K562 (cell line): Measurements from ENCODE around the gene ATP6V0A1. TPM values are rescaled to one million over a fixed set of nuclear protein-coding genes. Genes with fewer than 3 reads are reported as not detected.

Source experiments
- ATF2 ChIP-seq: sonication (generic); formaldehyde crosslinking; IDR thresholded peaks from 2 replicates; pipeline ENCODE4 v1.8.1; 2022; ENCODE audit warnings: missing genetic modification reagents
- BACH1 ChIP-seq: fragments of 200-800 bp; sonication (Bioruptor generic); IDR thresholded peaks from 2 replicates; pipeline ENCODE4 v1.6.1; 2016; ENCODE audit warnings: missing genetic modification characterization, missing compliant biosample characterization
- CHD7 ChIP-seq: fragments of 200-600 bp; sonication (generic); IDR thresholded peaks from one replicate; pipeline ENCODE4 v1.6.1; 2012; ENCODE audit warnings: mild to moderate bottlenecking, low read depth, low read length, inconsistent platforms
- L3MBTL2 ChIP-seq: fragments of 450-650 bp; IDR thresholded peaks from 2 replicates; pipeline ENCODE4 v1.6.1; 2016; ENCODE audit warnings: mild to moderate bottlenecking, moderate library complexity
- PBX2 ChIP-seq, 2 experiments: IDR thresholded peaks in 1 of 2; conservative IDR thresholded peaks in 1 of 2; 2 replicates each; pipeline ENCODE4 v1.6.1; 2016; ENCODE audit warnings: low read depth in 2 of 2, mild to moderate bottlenecking in 1 of 2, missing compliant biosample characterization in 1 of 2, missing genetic modification characterization in 1 of 2, moderate library complexity in 1 of 2
- RAD51 ChIP-seq: fragments of 450-650 bp; IDR thresholded peaks from 2 replicates; pipeline ENCODE4 v1.7.1; 2016; ENCODE audit warnings: low read depth, mild to moderate bottlenecking, borderline replicate concordance
- ZNF165 ChIP-seq: fragments of 250-450 bp; sonication (Bioruptor Pico); IDR thresholded peaks from 2 replicates; pipeline ENCODE4 v1.4.0; 2020; ENCODE audit warnings: borderline replicate concordance
- ZNF780A ChIP-seq: fragments of 250-450 bp; sonication (Bioruptor Pico); IDR thresholded peaks from 2 replicates; pipeline ENCODE4 v1.5.0; 2021; ENCODE audit warnings: mild to moderate bottlenecking
- polyA plus RNA-seq, 8 experiments: library from polyadenylated mRNA; depleted of rRNA in 4 of 8; stranded (reverse) in 5 of 8; unstranded in 3 of 8; fragments of >200 nt; fragmentation: Nextera tagmentation in 2 of 8; fragmentation: Illumina TruSeq in 1 of 8; extraction: Ambion mirVana in 2 of 8; extraction: Trizol in 1 of 8; gene quantifications; 2 replicates each; pipeline versions ENCODE4 v1.2.1 to v1.2.3, GENCODE V29; 2011 to 2014; ENCODE audit warnings: inconsistent platforms in 1 of 8, missing spikeins in 1 of 8
- total RNA-seq, 7 experiments: library from RNA; depleted of rRNA in 6 of 7; stranded (reverse); fragments of >200 nt in 6 of 7; fragmentation: Illumina TruSeq in 2 of 7; extraction: Trizol in 2 of 7; gene quantifications; 2 replicates each; pipeline versions ENCODE4 v1.2.1 to v1.2.3, GENCODE V29; 2011 to 2021; ENCODE audit warnings: low replicate concordance in 1 of 7

Gene ATP6V0A1
- total and polyA plus RNA-seq, 9 of the 15 experiments (the other 6 are each of a cell fraction or from before 2014, with no cell fraction given): 11.8 to 158 (median 75.5) TPM

GRCh38 chr17:42535155-42536047 lies 76.7 kb downstream of the ATP6V0A1 start (continued):
- TF ChIP-seq PBX2 (CRISPR knock-in tag; IDR thresholded peaks at IDR 0.05; ENCODE audit: low read depth) (no peak), PBX2 (tag; conservative IDR thresholded peaks at IDR 0.05; ENCODE audit: low read depth) (peak; percentile 66), L3MBTL2 (no peak; the same call in 1 of the 2 replicates), ZNF780A (peak; percentile 82; the same call in 1 of the 2 replicates), BACH1 (tag) (peak; percentile 93), RAD51 (no peak), CHD7 (no peak), ZNF165 (CRISPR knock-in tag) (peak; percentile 96), ATF2 (CRISPR knock-in tag) (no peak)
